ENCODE results near the gene SLC8A2. TPM values are rescaled to one million over a fixed set of nuclear protein-coding genes. Genes with fewer than 3 reads are reported as not detected.
"Not testable (repeated sequence)": the region's sequence is repeated elsewhere in the genome, so short reads cannot be mapped to it uniquely, and the experiment has no call there.

The SLC8A2 gene
- total RNA-seq, 1 experiment from 2014 or later = not detected

DNA sequence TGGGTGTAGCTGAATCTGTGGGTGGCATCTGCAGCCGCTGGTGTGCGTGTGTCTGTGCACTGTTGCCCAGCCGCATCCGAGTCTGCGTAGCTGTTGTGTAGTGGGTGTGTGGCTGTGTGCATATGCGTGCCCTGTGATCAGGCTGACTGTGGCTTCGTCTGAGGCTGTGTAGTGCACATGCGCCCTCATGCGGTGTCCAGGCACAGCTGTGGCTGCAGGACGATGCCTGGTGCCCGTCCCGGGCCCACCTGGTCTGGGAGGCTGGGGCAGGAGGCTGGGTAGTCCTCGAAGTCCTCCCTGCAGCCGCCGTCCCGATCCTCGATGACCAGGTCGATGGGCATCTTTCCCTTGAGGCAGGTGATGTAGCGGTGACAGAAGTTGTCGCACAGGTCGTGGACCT lies 57.2 kb downstream of the SLC8A2 start:
- peak; percentile 53 for DNase-seq (ENCODE audit: low read depth)

DNA sequence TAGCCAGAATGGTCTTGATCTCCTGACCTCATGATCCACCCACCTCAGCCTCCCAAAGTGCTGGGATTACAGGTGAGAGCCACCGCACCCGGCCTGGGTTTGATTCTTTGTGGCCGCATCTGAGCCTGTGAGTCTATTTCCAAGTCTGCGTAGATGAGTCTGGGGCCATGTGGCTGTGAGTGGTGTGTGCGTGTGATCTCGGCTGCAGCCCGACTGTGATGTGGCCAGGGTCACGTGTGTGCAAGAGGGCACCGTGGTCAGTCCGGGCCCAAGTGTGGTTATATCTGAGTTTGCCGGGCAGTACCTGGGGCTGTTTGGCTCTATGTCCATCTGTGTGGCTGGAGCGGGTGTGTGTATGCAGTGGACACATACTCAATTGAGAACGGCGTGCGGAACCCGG lies 57.8 kb downstream of the SLC8A2 start:
- DNase-seq (ENCODE audit: low read depth) = no peak

DNA sequence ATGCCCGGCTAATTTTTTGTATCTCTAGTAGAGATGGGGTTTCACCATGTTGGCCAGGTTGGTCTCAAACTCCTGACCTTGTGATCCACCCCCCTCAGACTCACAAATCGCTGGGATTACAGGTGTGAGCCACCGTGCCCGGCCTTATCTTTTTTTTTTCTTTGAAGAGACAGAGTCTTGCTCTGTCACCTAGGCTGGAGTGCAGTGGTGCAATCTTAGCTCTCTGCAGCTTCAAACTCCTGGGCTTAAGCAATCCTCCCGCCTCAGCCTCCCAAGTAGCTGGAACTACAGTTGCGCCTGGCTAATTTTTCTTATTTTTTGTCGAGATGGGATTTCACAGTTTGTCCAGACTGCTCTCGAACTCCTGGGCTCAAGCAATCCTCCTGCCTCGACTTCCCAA lies 60.0 kb downstream of the SLC8A2 start:
- not testable (repeated sequence) for DNase-seq (ENCODE audit: low read depth)

DNA sequence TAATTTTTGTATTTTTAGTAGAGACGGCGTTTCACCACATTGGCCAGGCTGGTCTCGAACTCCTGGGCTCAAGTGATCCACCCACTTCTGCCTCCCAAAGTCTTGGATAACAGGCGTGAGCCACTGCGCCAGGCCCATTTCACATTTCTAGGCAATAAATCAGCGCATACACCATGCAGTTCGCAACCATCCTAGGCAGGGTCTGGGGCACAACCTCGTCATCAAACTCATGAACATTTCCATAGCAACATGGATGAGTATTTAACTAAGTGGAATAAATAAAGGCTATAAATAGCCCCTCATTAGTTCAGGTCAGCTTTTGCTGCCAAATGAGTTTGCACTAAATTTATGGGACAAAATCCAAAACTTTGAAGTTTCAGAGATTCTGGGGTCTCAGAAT lies 60.6 kb downstream of the SLC8A2 start:
- DNase-seq (ENCODE audit: low read depth) = peak; percentile 70

DNA sequence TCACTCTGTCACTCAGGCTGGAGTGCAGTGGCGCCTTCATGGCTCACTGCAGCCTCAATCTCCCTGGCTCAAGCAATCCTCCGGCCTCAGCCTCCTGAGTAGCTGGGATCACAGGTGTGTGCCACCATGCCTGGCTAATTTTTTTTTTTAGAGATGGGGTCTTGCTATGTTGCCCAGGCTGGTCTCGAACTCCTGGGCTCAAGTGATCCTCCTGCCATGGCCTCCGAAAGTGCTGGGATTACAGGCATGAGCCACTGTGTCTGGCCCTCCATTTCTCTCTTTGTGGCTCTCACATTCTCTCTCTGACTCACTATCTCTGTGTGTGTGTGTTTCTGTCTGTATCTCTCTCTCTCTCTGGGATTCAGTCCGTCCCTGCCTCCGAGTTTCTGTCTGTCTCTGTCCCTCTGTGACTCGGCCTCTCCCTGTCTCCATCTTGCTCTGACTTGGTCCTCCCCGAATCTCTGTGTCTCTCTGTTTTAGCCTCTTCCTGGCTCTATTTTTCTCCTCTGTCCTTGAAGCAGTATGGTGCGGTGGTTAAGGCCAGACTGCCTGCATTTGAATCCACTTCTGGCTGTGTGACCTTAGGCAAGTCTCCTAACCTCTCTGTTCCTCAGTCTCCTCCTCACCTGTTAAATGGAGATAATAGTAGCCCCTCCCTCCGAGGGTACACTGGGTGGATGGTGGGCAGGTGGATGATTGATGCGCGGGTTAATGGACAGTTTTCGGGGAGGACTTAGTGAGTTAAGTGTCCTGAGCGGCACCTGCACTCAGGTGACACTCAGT lies 63.3 kb downstream of the SLC8A2 start:
- DNase-seq (ENCODE audit: low read depth) = no peak

DNA sequence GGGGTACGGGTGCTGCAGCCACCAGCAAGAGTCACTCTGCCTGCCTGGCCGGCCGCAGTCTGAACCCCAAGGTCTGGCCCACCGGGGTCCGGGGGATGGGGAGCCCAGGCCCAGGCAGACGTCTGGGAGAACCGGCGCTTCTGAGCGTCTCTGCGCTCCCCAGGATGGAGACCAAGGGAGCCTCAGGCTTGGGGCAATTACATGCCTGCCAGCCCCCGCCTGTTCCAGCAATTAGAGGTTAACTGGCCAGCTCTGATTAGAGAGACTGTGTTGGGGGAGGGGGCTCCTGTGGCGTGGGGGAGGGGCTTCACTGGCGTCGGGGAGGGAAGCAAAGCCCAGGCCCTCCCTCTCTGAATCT lies 64.3 kb downstream of the SLC8A2 start:
- DNase-seq (ENCODE audit: low read depth) = no peak

DNA sequence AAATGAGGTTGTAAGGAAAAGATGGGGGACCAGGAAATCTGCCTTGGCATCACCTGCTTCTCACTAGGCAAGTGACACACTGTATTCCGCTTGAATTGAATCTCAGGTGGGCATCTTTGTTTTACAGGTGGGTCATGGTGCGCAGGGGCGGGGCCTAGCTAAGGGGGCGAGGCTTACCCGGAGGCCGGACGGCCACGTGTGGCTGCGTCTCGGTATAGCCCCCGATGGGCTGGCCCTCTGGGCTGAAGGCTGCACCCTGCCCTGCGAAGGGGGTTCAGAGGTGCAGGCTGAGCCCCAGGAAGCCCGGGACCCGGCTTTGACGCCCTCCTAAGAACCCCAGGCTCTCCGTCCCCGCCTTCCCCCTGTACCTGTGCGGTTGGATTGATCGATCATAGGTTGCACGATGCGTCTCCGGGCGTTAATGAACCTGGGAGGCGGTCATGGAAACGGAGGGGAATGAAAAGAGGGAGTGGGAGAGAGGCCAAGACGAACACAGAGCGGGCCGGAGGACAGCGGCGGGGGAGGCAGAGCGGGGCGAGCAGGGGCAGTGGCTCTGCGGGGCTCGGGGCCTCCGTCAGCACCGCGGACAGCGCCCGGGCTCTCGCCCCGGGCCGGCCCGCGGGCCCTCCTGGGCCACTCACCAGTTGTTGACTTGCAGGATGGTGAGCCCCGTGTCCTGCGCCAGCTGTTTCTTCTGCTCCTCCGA lies 64.8 kb downstream of the SLC8A2 start:
- no peak for DNase-seq (ENCODE audit: low read depth)

DNA sequence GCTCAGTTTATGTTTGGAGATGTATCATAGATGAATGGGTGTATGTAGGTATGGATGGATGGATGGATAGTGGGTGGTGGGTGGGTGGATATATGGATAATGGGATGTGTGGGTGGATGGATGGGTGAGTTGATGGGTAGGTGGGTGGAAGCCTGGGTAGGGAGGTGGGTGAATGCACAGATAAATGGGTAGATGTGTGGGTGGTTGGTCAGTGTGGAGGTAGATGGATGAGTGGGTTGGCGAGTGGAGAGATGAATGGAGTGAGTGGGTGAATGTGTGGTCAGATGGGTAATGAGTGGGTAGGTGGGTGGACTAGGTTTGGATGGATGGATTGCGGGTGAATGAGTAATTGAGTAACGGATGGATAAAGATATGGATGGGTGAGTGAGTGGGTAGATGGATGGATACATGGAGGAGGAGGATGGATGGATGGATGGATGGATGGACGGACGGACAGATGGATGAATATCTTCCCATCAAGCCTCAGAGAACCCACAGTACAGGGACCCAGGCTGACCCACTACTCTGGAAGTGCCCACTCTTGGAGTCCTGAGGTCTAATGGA lies 65.8 kb downstream of the SLC8A2 start:
- no peak for DNase-seq (ENCODE audit: low read depth)

DNA sequence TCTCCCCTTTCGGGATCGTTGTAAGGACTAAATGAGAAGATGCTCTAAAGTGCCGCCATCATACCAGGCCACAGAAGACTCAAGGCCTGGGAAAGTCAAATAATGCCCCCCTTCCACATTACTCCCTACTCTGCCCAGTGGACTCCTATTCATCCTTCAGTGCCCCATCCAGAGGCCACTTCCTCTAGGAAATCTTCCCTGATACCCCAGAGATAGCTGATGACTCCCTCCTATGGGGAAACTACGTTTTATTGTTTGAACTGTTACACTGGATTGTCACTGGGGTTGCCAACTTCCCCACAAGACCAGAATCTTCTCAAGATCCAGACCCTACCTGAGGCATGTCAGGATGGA lies 66.5 kb downstream of the SLC8A2 start:
- no peak for DNase-seq (ENCODE audit: low read depth)

DNA sequence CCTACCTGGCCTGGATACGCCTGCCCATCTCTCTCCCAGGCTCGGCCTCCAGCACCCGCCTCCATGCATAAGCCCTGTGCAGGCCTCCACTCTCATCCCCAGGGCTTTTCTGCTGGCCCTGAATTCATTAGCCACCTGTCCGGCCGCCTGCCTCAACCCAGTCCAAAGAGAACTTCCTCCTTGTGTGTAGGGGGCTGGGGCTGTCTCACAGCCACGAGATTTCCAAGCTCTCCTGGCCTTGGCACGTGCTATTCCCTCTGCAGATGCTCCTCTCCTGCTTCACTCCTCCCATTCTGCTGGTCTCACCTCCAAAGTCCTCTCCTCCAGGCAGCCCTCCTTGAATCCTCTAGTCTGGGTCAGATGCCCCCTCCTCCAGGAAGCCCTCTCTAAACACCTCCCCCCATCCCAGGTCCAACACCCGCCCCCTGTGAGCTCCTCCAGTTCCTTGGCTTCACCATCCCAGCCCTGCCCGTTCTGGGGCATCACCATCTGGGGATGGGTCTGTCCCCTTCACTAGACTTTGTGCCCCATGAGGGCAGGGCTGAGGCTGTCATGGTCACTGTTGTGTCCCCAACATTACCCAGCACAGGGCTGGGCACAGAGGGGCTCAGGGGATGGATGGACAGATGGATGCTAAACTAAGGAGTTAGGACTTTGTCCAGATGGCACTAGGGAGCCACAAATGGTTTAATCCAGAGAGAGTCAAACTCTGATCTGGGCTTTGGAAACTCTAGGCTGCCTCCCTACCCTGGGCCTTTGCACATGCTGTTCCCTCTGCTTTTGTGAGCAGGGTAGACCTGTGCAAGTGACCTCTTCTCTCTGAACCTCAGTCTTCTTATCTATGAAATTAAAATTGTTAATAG lies 67.1 kb downstream of the SLC8A2 start:
- DNase-seq (ENCODE audit: low read depth) = no peak

DNA sequence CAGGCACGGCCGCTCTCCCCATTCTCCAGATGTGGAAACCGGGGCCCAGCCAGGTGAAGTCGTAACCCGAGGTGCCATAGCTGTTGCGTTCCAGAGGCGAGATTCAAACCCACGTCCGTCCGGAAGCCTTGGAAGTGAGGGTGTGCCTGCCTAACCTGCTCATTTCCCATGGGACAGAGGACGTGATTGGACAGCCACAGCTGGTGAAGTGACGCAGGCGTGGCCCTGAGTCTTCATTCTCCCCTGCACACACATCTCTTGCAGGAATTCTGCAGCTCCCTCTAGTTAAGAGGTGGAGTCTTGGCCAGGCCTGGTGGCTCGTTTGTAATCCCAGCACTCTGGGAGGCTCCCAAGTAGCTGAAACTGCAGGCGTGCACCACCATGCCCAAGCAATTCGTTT lies 69.2 kb downstream of the SLC8A2 start:
- DNase-seq (ENCODE audit: low read depth) = no peak

DNA sequence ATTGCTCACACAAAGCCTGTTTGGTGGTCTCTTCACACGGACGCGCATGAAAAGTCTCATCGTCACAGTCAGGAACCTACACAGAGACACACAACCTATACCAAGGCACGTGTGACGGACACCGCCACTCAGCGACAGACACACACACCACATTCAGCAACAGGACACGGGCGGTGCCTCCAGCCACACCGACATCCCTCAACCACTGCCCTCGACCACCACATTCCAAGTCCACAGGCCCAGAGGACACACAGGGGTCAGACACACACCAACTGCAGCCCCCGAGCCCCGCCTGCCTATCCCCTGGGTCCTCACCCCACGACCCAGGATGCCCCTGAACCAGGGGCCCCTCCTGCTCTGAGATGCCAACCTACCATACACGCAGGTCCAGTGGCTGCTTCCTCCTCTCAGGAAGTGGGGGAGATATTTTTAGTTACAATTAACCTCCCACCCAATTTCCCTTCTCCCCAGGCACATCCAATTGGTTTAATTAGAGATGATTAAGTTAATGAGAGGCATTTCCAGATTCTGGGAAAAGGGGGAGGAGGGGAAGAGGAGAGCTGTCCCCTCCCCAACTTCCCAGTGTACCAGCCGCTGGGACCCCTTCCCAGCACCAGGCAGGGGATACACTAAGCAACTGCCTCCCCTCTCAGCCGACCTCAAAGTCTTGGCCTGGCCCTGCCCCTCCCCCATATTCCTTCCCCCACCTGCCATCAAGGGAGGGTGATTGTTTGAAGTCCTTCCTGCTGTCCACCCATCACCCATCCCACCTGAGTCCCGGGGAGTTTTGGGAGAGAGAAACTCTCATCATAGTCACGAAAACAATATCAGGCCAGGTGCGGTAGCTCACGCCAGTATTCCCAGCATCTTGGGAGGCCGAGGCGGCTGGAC lies 72.7 kb downstream of the SLC8A2 start:
- no peak for DNase-seq (ENCODE audit: low read depth)

DNA sequence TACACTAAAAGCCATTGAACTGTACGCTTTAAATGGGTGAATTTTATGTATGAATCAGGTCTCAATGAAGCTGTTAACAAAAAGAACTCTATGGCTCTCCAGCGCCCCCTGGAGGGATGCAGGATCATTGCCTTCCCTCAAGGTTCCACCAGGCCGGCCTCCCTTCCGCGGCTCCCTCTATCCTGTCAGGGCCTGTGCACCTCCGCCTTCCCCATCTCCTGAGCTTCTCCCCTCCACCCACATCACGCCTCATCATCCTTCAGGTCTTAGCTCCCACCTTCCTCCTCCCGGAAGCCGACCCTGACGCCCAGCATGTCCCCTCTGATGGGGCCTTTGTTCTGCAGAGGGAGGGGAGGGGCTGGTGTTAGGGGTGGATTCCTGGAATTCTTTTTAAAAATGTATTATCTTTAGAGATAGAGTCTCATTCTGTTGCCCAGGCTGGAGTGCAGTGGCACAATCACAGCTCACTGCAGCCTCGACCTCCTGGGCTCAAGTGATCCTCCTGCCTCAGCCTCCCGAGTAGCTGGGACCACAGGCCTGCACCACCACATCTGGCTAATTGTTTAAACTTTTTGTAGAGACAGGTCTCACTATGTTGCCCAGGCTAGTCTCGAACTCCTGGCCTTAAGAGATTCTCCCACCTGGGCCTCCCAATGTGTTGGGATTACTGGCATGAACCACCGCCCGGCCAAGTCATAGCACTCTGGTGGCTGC lies 80.0 kb downstream of the SLC8A2 start:
- peak; percentile 63 for DNase-seq (ENCODE audit: low read depth)

DNA sequence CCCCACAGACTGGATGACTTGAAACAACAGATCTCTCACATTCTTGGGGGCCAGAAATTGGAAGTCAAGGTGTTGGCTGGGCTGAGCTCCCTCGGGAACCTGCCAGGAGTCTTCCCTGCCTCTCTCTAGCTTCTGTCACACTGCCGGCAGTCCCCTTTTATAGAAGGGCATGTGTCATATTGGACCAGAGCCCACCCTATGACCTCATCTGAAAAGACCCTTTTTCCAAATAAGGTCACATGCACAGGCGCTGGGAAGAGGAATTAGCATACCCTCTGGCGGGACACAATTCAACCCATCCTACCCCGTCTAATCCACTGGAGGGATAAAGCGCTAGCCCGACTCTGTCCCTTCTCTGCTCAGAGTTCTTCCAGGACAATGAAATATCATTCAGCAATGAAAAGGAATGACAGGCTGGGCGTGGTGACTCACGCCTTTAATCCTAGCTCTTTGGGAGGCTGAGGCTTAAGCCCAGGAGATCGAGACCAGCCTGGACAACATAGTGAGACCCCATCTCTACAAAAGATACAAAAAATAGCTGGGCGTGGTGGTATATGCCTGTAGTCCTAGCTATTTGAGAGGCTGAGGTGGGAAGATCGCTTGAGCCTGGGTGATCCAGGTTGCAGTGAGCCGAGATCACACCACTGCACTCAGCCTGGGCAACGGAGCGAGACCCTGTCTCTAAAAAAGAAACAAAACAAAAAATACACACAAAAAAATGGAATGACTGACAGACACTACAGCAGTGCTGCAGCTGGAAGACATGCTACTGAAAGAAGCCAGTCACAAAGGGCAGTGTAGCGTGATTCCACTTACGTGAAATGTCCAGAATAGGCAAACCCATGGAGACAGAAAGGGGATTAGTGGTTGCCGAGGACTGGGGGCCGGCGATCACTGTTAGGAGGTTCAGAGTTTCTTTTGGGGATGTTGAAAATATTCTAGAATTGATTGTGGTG lies 80.9 kb downstream of the SLC8A2 start:
- no peak for DNase-seq (ENCODE audit: low read depth)

DNA sequence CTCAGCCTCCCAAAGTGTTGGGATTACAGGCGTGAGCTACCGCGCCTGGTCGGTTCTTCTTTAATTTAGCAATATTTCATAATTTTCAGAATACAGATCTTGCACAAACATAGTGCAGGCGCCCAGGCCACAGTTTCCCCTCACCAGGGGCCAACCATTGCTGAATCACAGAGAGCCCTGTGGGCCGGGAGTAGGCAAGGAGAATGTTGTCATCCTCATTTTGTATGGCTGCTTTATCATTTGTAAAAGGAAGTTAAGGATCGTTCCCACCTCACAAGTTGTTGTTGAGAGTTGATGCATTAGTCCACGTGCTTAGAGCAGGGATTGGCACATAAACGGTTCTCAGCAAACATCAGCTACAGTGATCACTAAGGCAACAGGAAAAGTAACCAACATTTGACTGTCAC lies 82.5 kb downstream of the SLC8A2 start:
- no peak for DNase-seq (ENCODE audit: low read depth)

DNA sequence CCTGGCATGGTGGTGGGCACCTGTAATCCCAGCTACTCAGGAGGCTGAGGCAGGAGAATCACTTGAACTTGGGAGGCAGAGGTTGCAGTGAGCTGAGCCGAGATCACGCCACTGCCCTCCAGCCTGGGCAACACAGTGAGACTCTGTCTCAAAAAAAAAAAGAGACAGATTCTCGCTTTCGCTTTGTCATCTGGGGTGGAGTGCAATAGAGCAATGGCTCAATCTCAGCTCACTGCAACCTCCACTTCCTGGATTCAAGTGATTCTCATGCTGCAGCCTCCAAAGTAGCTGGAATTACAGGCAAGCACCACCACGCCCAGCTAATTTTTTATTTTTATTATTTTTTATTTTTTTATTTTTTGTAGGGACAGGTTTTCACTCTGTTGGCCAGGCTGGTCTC lies 83.0 kb downstream of the SLC8A2 start:
- not testable (repeated sequence) for DNase-seq (ENCODE audit: low read depth)

DNA sequence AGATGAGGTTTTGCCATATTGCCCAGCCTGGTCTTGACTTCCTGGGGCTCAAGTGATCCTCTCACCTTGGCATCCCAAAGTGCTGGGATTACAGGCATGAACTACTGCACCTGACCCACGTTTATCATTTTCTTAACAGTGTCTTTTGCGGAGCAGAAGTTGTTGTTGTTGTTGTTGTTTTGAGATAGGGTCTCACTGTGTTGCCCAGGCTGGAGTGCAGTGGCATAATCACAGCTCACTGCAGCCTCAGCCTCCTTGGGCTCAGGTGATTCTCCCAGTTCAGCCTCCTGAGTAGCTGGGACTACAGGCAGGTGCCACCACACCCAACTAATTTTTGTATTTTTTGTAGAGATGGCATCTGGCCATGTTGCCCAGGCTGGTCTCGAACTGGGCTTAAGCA lies 84.1 kb downstream of the SLC8A2 start:
- DNase-seq (ENCODE audit: low read depth) = not testable (repeated sequence)

DNA sequence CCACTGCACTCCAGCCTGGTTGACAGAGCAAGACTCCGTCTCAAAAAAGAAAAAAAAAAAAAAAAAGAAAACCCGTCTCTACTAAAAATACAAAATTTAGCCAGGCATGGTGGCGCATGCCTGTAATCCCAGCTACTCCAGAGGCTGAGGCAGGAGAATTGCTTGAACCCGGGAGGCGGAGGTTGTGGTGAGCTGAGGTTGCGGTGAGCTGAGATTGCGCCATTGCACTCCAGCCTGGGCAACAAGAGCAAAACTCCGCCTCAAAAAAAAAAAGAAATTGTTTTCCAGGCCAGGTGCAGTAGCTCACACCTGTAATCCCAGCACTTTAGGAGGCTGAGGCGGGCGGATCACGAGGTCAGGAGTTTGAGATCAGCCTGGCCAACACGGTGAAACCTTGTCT lies 85.1 kb downstream of the SLC8A2 start:
- not testable (repeated sequence) for DNase-seq (ENCODE audit: low read depth)

DNA sequence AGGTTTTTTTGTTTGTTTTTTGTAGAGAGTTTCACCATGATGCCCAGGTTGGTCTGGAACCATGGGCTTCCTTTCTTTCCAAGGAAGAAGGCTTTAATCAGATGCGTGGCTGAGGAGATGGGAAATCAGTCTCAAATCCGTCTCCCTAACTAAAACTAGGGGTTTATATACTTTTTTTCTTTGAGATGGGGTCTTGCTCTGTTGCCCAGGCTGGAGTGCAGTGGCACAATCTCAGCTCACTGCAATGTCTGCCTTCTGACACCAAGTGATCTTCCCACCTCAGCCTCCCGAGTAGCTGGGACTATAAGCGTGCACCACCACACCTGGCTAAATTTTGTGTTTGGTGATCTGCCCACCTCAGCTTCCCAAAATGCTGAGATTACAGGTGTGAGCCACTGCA lies 87.2 kb downstream of the SLC8A2 start:
- not testable (repeated sequence) for DNase-seq (ENCODE audit: low read depth)

Measured in M059J (cell line).